NT2/D1 (cell line): ENCODE results near the gene FAM151A.

Source experiments
- SUZ12 ChIP-seq: IDR thresholded peaks from 2 replicates; pipeline ENCODE4 v1.6.1; 2011; ENCODE audit not compliant: insufficient read length, insufficient read depth; ENCODE audit errors: extremely low read depth
- YY1 ChIP-seq: IDR thresholded peaks from 2 replicates; pipeline ENCODE4 v1.6.1; 2011; ENCODE audit not compliant: insufficient read length, insufficient read depth

DNA sequence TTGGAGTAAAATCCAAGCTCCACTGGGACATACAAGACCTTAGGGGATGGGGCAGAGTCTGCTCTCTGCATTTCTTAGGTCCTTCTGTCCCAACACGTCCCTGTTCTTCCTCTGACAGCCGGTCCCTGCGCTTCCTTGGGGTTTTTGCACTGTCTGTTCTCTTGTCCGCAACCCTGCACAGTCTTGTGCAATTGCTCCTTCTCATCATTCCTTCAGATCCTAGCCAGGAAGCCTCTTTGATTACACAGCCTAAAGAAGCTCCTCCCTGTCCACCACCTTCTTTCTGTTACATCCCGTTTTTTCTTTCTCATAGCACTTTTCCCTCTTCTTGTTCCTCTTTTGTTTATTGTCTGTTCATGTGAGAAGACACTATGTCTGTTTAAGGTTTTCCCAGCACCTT, 55.4 kb downstream of the FAM151A start:
- TF ChIP-seq YY1 = no peak
- TF ChIP-seq SUZ12 = no peak
